Left hindlimb (tissue), 1 donor: Measurements from ENCODE around the gene CRABP2.
A peak's percentile ranks its signal among the peaks of the same experiment; 100 is the strongest.

Source experiments
- DNase-seq: peaks from one replicate; pipeline ENCODE4 v3.0.0-alpha.2; 2018

Gene CRABP2

DNA sequence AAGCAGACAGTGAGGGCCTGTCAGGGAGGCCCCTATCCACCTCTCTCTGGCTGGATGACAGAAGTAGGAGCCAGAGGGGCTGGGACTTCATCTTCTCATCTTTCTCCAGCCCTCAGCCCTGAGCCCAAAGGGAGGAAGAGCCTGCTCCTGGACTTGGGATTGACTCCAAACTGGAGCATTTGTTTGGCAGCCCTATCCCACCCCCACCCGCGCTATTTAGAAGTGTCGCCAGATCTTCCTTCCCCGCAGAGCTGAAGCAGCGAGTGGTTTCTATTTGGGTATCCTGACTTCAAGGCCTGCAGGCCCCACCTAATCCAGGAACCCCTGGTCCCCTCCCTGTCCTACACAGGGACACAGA lies 37.8 kb downstream of the CRABP2 start:
- peak; percentile 91 for DNase-seq

DNA sequence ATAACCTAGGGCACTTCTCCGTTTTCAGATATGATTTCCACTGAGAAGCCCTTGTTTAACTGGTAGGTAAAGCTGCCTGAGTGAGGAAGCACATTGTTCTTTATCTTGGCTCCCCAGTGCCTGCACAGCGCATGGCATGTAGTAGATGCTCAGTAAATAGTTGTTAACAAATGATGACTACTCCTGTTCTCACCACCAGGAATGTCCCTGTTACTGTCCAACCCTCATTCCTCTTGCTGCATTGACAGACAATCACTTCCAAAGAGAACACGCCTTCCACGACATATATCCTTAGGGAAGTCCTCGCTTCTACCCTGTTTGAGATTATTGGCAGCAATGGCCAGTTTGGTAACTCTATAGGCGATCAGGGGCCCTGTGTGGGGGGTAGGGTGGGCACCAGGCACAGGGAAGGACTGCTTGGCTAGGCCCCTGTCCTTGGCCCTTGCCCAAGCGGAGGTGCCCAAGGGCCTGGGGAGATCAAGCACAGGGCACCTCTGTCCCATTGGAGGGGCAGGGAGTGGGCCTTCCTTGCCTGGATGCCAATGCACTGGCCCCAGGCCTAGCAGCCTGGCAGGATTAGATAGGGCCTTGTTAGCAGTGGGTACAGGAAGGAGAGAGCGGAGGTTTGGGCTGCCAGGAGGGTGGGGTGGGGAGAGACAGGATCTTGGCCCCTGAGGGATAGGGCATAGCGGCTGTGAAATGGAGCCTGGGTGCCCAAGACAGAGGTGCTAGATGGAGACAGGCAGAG lies 38.3 kb downstream of the CRABP2 start:
- DNase-seq, result peak; percentile 21

DNA sequence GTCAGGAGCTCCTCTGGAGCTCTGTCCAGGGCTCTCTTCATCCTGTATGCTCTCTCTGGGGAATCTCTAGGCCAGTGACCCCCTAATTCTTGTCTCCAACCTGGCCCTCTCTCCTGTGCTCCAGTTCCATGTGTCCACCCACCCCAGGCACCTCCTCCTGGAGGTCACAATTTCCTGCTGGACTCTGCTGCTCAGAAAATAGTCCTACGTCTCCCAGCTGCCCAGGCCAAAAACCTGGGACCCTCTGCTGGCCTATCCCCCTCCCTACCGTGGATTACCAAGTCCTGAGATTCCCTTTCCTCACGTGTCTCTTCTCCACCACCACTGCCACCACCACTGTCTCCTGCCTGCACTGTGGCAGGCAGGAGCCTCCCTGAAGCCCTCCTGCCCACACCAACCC lies 39.8 kb downstream of the CRABP2 start:
- DNase-seq, result no peak

DNA sequence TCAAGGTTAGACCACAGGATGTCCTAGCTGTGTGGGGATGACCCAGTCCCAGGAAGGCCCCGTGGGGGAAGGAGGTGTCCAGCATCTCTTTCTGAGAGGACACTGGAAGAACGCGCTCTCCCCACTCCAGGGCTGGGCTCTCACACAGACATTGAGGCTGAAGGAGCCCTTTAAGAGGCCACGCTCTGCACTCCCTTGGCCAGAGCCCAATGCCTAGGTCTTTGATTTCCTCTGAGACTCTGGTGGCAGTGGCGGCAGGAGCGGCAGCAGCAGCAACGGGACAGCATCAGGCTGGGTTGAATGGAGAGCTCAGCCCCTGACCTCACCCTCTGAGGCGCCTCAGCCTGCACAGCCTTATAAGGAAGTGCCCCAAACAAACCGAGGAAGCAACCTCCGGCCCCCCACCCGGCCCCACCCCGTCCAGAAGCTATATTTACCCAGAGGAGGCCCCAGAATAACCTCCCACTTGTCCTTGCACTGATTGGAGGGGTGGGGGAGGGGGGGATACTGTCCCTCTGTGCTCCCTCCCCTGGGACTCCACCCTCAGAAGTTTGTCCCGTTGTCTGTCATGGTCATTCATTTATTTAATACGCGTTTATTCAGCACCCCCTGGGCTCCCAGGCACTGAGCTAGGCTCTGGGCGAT lies 40.5 kb downstream of the CRABP2 start:
- peak; percentile 81 for DNase-seq

DNA sequence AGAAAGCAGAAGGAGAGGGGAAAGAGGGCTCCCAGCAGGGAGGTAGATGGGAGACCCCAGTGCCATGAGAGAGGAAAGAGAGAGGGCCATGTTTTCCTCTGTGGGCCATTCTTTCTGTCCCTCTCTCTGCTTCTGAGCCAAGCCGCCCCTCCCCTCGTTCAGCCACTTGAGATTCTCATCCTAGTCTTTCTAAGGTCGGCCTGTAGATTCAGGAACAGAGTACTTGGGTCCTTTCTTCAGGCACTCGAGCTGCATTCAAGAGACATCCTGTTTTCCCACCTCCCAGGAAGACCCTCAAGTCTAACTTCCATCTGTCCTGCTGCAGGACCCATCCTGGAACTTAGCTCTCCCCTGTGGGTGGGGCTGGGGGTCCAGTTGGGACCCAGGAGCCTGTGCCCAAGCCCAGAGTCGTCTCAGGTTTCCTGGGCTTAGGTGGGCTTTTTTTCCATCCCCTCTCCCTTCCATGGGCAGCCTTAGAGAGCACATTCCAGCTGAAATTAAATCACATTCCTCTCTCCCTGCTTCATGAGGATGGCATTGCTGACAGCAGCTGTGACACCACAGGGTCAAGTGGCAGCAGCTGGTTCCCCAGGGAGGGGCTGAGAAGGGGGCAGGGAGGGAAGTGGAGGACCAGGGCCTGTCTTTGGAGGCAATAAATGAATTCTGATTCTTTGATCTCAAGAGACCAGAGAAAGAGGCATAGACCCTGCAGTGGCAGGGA lies 41.2 kb downstream of the CRABP2 start:
- no peak for DNase-seq

DNA sequence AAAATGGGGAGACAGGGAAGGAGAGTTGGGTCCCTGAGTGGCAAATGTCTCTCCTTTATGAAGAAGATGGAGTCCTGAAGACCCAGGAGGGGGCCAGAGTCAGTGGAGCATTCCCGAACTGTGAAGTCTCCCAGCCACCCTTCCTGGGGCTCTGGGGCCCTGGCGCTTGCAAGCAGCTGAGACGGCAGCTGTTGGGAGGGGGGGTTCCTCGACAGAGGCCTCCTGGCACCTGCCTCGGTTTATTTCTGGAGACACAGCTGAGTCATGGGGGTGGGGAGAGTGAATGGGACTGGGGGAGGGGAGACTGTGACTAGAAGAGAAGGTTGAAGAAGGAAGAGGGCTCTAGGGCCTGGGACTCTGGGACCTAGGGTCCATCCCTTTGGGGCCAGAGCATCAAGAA lies 42.2 kb downstream of the CRABP2 start:
- peak; percentile 82 for DNase-seq

DNA sequence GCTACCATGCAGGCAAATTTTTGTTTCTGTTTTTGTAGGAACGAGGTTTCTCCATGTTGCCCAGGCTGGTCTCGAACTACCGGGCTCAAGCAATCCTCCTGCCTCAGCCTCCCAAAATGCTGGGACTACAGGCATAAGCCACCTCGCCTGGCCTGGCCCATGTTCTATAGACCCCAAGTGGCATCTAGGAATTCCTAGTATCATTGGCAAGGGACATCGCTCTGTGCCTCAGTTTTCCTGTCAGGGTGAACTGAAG lies 42.7 kb downstream of the CRABP2 start:
- DNase-seq, result no peak

DNA sequence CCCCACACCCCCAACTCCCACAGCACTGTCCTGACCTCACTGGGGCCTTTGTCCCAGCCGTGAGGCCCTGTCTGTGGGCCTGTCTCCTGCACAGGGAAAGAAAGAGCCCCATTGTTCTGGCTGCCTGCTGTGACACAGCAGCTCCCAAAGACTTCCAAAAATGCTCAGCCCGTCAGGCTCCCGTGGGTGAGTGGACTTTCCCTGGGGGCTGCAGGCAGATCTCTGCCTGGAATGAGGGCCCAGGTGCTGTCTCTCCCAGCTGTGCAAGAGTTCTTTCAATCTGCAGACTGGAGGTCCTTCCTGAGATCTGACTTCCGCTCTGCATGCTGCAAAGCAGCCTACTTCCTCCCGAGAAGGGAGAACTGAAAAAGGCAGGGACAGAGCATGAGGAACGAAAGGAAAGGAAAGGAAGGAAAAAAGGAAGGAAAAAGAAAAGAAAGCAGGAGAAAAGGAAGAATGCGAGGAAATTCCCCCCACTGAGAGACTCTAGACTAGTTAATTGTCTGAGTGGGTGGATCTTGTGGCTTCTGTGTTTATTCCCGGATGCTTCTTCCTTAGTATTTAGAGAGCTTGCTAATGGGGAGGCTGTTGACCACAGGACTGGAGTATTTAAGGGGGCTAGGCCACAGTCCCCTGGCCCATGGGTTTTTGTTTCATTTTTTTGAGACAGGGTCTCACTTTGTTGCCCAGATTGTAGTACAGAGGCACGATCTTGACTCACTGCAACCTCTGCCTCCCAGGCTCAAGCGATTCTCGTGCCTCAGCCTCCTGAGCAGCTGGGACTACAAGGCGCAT lies 43.2 kb downstream of the CRABP2 start:
- no peak for DNase-seq

DNA sequence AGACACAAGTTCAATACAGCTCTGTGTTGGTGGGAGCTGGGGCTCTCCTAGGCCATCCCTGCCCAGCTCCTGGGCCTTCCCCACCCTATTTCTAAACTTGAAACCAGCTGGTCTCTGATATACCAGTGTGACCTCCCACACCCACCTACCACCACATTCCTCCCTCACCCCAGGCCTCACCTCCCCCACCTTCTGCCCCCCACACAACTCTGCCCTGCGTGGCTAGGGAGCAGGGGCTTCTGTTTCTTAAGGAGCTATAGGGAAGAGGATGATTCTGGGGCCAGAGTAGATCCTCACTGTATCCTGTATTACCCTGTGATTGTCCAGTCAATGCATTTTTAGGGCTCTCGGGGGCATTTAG lies 44.7 kb downstream of the CRABP2 start:
- DNase-seq, result no peak

DNA sequence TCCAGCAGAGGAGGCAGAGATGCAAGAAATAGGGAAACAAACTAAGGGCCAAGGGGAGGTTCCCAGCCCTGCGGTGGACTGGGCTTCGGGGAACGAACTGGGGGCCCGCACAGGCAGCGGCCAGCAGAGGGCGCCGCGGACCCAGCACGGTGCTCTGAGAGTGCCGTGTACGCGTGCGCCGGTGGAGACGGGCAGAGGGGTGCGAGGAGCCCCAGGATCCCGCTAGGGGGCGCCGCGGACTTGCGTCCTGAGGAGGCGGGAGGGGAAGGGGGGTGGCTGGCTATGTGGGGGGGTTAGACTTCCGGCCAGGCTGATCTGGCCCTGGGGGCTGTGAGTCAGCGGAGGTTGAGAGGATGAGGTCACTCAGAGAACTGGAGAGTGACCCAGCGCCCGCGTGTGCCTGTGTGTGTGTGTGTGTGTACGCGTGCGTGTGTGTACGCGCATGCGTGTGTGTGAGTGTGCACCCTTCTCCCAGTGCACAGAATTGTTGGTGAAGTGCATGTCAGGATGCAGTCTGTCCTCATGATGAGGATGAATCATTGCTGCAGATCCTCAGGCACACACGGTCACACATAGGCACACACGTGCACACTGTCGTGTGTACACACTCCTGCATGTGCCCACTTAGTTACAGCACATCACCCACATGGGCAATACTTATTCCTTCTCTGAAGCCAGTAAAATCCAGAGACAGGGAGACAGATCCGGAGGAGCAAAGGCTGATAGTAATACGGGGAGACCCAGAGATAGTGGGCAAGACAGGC lies 45.2 kb downstream of the CRABP2 start:
- DNase-seq, result peak; percentile 97

DNA sequence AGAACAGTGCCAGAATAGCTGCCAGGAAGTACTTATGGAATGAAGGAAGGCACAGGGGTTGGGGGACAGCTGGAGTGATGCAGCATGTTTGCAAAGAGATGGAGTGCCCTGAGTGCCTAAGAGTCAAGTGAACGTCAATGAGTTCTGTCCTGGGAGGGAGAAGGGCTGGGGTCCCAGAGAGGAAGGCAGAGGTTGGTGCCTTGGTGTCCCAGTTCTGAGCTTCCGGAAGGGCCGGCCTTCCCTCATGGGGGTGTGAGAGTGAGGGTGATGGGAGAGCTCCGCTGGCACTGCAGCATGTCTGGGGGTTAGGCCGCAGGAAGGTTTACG lies 45.8 kb downstream of the CRABP2 start:
- DNase-seq, result no peak

DNA sequence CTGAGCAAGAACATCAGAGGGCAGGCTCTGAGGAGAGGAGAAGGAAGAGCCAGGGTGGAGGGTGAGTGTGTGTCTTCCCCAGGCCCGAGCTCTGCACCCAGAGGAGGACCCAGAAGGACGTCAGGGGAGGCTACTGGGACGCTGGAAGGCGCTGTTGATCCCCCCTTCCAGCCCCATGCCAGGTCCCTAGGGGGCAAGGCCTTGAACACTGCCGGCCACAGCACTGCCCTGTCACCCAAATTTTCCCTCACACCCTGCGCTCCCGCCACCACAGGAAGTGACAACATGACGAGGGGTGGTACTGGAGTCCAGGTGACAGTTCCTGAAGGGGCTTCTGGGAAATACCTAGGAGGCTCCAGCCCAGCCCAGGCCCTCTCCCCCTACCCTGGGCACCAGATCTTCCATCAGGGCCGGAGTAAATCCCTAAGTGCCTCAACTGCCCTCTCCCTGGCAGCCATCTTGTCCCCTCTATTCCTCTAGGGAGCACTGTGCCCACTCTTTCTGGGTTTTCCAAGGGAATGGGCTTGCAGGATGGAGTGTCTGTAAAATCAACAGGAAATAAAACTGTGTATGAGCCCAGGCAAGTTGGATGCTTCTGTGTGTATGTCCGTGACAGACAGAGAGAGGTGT lies 46.3 kb downstream of the CRABP2 start:
- DNase-seq, result no peak

DNA sequence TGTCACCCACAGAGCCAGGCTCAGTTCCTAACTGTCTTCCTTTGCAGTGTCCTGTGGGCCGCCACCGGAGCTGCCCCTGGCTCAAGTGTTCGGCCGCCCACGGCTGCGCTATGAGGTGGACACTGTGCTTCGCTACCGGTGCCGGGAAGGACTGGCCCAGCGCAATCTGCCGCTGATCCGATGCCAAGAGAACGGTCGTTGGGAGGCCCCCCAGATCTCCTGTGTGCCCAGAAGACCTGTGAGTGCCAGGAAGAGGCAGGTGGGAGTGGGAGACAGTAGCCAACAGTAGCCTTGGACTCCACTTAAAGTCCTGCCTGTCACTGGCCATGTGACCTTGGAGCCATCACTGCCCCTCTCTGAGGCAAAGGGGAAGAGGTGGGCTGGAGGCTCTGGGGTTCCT lies 46.9 kb downstream of the CRABP2 start:
- no peak for DNase-seq

DNA sequence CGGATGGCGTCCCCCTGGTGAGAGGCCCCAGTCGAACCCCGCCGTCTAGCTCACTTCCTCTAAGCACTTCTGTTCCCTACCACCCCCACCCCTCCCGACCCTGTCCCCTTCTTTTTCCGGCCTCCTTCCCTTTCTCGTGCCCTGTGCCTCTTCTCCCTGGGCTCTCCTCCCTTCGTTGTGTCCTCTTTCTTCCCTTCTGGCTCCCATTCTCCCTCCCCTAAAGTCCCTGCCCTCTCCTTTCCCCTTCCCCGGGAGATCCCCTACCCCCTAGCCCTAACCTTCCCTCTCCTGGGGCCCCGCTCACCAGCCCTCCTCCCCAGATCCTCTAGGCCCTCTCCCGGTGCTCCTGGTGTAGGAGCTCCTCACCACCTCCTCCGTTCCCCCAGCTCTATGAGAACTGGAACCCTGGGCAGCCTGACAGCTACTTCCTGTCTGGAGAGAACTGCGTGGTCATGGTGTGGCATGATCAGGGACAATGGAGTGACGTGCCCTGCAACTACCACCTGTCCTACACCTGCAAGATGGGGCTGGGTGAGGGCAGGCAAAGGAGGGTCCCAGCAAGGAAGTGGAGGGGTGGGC lies 47.6 kb downstream of the CRABP2 start:
- DNase-seq, result peak; percentile 38

DNA sequence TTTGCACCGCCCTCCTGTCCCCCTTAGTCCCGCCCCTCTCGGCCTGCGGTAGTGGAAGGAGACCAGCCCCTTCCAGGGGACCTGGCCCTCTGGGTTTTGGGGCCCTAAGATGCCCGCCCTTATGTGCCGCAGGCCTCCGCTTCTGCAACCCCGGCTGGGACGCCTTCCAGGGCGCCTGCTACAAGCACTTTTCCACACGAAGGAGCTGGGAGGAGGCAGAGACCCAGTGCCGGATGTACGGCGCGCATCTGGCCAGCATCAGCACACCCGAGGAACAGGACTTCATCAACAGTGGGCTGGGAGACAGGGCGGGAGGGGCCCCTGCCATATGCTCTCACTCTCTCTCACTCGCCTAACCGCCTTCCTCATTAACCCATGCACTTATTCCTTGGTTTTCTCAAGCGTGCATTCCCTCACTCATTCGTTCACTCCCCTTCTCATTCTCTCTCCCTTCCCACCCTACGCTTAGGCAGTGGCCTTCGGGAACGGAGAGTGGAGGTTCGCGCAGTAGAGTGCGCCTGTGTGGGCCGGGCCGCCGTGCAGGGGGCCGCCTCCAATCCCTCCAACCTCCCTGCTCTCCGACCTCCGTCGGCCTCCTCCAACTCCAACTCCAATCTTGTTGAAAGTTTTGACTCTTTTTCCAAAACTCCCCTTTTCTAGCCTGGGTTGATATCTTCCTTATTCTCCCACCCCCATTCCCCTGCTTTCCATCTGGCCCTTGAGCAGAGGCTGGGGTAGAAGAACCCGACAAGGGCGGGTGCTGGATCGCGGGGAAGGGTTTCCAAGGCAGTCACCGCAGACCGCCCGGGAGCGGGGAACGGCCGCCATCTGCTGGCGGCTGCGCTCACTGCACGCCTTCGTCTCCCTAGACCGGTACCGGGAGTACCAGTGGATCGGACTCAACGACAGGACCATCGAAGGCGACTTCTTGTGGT lies 48.3 kb downstream of the CRABP2 start:
- peak; percentile 80 for DNase-seq

DNA sequence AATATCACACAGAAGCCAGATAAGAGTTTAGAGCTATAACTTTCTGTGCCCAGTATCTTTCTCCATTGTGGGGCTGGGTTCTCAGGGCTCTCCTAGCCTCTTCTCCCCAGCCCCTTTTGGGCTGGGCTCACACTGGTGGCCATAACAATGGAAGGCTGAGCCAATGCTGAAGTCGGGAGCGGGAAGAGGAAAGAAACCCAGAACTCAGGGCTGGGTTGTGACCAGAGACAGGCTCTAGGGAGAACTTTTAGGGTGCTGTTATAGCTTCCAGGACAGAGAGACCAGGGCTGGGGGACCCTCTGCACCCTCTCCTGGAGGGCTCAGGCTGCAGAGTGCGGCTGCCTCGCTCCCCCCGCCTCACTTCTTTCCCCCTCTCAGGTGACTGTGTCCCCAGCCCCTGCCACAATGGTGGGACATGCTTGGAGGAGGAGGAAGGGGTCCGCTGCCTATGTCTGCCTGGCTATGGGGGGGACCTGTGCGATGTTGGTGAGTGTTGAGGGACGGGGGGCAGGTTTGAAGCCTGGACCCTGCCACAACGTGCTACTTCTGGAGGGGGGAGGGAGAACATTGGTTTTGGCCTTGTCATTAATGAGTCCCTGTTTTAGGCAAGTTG lies 49.4 kb downstream of the CRABP2 start:
- DNase-seq, result peak; percentile 28

DNA sequence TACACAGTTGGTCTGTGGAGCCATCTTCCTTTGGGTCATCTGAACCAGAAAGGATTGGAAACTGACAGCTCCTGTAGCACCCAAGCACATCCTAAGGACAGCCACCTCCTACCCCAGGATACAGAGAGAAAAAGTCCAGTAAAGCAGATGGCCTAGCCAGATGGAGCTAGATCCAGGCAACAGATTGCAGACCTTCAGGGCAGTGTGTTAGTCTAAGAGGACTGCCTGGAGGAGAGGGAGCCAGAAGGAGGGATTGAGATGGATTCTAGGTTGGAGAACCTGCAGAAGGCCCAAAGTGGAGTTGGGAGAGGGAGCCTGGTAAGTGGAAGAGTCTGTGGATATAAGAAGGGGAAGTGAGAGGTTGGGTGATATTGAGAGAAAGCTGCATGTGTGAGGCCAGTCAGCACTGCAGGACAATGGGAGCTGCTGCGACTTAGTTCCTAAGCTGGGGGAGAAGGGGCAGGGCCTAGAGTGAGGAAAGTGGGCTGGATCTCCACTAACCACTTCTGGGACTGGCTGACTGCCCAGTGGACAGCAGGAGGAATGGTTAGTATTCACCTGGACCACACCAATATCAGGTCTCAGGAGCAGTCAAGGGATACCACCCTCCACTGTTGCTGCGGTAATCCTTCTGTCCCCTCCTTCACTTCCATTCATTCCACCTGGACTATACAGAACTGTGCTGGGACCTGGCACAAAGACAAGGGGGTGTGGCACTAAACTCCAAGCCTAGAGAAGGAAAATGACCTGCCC lies 50.1 kb downstream of the CRABP2 start:
- DNase-seq, result no peak

DNA sequence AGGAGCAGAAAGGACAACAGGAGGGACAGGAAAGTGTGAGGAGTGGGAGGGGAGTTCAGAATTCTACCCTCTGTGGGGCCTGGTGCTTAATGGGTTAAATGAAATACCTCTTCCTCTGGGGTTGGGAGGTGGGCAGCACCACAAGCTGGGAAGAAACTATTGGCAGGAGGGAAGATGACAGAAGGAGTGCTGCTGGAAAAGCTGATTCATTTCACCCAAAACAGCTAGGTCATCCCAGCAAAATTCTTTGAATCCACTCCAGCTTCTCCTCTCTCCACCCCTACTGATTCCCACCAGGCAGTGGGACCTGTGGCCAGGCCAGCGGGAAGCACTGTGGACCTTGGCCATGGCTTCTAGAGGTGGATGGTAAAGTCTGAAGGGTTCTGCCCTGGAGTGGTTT lies 50.7 kb downstream of the CRABP2 start:
- no peak for DNase-seq

DNA sequence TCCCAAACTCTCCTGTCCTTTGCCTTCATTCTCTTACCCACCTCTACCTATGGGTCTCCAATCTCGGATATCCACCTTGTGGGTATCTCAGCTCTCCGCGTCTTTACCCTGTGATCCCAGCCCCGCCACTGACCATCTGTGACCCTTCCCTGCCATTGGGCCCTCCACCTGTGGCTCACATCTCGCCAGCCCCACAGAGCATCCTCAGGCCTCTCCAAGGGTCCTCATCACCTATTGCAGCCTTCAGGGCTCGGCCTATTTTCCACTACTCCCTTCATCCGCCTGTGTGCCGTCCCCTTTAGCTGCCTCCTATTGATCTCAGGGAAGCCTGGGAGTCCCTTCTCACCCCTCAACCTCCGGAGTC lies 52.4 kb downstream of the CRABP2 start:
- no peak for DNase-seq
